CD4-positive, alpha-beta T cell treated with Interleukin-17A for 4 hours (primary cell): ENCODE data around the gene FEZ2.
"Not testable (repeated sequence)": the region's sequence is repeated elsewhere in the genome, so short reads cannot be mapped to it uniquely, and the experiment has no call there.

Experiments
- DNase-seq: peaks from one replicate; pipeline ENCODE4 v3.0.0-alpha.2; 2020; ENCODE audit warnings: mixed read lengths

Gene FEZ2, protein sequence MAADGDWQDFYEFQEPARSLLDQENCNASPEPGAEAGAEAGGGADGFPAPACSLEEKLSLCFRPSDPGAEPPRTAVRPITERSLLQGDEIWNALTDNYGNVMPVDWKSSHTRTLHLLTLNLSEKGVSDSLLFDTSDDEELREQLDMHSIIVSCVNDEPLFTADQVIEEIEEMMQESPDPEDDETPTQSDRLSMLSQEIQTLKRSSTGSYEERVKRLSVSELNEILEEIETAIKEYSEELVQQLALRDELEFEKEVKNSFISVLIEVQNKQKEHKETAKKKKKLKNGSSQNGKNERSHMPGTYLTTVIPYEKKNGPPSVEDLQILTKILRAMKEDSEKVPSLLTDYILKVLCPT

DNA sequence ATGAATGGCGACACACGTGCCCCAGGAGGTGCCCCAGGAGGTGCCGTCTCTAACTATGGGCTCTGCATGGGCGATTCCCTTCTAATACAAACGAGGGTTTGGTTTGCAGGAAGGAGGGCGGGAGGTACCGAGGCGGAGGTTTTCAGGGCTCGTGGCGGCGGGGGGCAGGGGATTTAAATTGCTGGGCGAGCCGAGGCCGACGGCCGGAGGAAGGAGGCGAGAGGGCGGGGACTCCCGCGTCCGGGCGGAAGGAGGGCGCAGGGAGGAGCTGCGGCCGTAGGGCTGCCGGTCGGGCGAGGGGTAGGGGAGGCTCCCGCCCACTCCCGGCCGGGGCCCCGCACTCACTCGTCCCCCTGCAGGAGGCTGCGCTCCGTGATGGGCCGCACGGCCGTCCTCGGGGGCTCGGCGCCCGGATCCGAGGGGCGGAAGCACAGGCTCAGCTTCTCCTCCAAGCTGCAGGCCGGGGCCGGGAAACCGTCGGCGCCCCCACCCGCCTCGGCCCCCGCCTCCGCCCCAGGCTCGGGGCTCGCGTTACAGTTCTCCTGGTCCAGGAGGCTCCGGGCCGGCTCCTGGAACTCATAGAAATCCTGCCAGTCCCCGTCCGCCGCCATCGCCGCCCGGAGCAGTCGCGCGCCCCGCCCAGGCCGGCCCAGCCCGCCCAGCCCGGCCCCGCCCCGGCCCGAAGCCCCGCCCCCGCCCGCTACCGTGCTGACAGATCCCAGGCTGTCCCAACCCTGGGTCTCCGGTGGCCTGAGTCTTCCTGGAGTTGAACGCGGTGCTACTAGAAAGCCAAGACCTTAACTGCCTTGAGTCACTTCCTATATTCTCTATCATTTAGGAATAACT, at the start of gene FEZ2:
FEZ2 (minus strand) TSS at position 637 of the 846 bp plus-strand sequence; CDS start at position 611, 26 bp downstream.
- peak; percentile 77 for DNase-seq

DNA sequence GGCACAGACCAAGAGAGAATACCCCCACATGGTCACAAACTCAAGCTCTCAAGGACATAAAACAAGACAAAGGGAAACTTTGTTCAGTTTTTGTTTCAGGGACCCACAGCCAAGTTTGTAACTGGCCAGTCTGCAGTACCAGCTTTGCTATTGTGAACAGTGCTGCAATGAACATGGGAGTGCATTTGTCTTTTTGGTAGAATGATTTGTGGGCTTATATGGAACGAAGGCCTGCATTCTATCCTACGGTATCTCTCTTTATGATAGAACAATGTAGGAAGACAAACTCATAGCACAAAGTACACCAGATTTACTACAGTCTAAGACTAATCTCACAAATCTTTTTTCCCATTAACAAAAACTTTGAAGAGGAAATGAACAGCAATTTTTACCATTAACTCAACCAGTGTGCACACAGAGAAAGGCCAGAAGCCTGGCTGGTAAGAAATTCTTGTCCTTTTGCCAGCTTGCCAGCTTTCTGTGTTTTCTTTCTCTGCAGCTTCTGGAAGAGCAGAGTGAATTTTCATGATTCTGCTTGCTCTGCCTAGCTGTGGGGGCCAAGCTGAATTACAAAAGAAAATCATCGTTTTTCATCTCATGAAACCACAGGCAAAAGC, 37.1 kb upstream of the FEZ2 start:
- no peak for DNase-seq

DNA sequence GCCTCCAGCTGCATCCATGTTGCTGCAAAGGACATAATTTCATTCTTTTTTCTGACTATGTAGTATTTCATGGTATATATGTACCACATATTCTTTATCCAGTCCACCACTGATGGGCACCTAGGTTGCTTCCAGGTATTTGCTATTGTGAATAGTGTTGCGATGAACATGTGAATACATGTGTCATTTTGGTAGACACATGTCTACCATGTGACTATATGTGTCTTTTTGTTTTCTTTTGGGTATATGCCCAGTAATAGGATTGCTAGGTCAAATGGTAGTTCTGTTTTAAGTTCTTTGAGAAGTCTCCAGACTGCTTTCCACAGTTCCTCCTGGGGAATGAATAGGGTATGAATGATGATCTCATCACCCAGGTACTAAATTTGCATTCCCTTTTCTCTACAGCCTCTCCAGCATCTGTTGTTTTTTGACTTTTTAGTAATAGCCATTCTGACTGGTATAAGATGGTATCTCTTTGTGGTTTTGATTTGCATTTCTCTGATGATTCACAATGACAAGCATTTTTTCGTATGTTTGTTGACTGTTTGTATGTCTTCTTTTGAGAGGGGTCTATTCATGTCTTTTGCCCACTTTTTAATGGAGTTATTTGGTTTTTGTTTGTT, 35.6 kb upstream of the FEZ2 start:
- no peak for DNase-seq

DNA sequence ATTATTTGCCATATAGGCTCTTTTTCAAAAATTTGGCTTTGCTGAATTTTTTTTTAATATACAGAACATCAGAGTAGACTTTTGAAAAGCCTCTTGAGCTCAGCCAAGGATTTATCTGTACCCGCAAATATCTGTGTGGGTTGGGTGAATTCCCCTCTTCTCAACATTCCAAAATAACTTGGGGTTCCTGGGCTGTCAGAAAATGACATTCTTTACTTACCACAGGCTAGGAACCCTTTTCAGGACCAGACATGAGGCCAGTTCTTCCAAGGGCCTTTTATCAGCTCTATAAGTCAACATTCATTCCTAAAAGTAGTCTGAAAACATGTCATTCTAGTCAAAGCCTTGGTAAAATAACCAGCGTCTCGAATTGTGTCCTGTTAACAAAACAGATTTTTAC, 28.8 kb upstream of the FEZ2 start:
- no peak for DNase-seq

DNA sequence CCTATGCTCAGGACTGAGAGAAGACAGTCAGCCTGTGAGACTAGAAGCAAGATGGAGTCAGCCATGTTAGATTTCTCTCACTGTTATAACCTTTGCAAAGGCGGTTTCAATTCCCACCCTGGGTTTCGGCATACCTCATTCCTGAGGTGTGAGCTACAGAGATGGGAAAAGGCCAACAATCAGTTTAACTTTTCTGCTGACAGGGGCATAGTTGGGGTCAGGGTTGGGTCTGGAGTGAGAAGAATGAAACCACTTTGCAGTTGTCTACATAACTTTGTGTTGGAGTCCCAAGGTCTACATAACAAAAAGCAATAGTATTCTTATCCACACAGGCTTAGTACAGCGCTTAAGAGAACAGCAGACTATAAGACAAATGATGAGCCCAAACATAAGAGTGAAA, 28.1 kb upstream of the FEZ2 start:
- DNase-seq: no peak

DNA sequence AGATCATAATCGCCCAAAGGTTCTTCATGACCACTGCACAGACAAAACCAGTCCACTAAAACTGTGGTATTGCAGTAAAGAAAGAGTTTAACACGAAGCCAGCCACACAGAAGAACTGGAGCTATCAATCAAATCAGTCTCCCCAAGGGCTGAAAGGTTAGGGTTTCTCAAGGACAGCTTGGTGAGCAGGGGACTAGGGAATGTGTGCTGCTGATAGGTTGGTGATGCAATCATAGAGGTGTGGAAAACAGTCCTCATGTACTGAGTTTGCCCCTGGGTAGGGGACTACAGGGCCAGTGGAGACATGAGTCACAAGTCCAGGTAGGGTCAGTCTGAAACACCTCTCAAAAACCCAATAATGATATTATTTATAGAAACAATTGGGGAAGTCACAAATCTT, 27.3 kb upstream of the FEZ2 start:
- DNase-seq: no peak

DNA sequence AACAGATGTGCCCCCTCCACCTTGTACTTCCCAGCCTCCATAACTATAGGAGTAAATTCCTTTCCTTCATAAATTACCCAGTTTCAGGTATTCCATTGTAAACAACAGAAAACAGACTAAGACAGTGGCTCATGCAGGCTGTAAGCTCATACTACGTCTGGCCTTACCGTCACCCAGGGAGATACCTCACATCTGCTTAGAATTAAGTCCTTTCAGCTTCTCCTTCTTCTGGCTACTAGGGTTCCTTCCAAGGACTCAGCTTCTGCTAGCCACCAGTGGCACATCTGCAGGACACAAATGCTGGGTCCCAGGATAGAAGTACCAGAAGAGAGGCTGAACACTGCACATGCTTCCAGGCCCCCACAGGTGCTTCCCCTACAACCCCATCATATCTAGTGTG, 22.4 kb upstream of the FEZ2 start:
- no peak for DNase-seq

DNA sequence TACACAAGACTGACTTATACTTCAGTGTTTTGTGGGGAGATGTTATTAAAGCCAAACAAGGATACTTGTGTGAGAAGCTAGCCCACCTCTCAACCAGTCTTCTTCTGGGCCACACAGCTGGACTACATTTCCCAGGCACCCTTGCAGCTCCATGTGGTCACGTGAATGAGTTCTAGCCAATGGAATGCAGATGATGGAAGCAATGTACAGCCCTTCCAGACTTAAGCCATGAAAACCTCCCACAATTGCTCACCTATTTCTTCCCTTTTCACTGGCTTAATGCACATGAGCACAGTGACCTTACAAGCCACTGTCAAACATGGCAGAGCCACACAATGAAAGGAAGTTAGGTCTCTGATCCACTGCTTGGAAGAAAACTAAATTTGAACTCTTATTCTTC, 20.4 kb upstream of the FEZ2 start:
- DNase-seq: peak; percentile 10

DNA sequence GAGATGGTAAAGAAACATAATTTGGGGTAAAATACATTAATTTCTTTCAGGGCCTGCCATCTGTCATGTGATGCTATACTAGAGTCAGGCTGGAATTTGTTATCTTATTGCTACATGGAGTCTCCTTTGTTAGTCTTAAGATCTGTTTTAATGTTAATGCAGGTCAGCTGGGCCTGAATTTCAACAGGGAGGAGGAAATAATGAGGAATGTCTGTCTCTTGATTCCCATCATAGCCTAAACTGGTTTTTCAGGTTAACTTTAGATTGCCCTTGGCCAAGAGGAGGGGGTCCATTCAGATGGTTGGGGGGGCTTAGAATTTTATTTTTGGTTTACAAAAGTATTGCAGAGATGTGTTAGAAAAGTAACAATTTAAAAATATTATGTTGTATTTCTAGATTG, 19.0 kb upstream of the FEZ2 start:
- no peak for DNase-seq

DNA sequence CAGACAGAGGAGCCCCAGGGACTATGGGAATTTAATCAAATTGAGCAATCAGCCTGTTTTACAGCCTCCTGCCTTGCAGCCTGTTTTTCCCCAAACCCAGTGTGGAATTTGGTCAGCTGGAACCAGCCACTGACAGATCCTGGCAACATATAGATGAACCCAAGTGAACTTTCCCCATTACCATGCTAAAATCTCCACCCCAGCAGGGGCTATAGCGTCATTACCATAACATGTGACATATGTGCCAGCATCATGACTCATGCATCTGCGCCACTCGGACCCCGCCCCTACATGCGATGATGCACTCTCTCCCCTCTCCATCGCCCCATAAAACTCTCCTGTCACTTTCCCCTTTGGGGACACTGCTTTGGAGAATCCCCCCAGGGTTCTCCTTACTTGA, 17.3 kb upstream of the FEZ2 start:
- DNase-seq: no peak

DNA sequence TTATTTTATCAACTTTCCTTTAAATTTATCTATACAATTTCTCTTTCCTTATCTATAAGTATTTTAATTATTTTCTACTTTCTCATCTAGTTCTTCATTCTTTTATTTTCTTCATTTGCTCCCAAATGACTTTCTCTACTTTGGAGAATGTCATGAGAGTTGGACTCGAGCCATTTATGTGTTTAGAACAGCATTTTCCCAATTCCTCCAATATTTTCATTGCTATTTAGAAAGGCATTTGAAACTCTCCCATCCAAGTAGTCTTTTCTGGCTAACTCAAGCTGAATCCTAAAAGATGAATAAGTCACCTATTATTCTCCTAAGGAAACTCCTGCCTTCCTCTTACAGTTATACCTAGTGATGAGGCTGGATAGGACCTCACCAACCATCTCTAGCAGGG, 15.8 kb upstream of the FEZ2 start:
- no peak for DNase-seq

DNA sequence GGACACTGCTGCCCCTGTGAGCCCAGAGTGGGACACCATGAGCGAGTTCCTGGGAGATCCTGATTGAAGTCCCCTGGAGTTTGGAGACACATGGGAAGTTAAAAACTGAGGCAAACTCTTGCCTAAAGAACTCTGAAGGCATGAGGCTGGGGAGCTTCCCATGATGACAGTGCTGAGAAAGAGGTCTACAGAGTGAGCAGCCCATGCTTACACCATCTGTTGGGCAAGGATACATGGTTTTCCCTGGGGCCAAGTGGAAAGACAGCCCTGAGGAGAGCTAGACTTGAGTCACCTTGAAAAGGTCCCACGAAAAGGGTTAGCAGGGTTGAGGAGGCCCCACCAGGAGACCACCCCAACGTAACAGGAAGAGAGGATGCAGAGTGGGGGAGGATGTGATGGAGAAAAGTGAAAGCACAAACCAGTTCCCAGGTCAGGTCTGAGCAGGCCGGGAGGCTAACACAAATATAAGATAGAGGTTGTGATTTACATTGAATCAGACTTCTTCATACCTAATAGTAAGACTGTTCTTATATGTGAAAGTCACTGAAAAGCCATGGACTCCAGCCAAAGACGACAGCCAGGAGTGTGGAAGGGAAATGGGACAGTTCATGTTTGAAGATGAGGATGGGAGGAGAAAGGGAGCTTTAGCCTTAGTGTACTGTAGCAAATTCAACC, 13.5 kb upstream of the FEZ2 start:
- DNase-seq: no peak

DNA sequence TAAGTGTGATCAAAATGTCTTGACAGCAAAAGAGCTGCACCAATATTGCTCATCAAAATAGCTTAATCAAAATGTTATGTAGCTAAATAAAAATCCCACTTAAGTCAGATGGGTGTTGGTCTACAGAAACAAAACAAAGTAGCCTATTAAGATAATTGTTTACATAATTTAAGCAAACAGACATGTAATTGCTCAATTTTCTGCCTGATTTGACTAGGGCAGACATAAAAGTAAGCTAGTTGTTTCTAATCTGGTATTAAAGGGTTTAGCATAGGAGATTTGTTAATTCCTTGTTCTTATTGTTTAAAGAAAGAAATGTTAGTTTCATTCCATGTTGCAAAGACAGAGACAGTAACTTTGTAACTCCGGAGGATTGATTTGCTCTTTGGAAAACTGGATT, 11.5 kb upstream of the FEZ2 start:
- DNase-seq: no peak

DNA sequence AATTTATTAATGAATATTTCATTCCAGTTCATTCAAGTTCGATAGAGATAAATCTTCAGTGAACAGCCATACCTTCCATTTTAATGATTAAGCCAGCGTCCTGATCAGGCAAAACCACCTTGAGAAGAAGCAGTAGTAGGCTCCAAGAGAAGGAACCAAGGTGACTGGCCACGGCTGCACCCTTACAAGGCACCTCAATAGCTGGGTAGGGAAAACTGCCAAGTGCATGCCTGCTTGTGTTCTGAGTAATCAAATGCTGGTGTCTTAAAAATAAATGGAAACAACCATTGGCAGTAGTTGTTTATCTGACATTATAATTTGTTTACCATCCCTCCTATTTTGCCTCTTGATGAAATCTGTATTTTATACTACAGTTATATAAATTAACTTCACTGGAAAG, 10.0 kb upstream of the FEZ2 start:
- DNase-seq: no peak

DNA sequence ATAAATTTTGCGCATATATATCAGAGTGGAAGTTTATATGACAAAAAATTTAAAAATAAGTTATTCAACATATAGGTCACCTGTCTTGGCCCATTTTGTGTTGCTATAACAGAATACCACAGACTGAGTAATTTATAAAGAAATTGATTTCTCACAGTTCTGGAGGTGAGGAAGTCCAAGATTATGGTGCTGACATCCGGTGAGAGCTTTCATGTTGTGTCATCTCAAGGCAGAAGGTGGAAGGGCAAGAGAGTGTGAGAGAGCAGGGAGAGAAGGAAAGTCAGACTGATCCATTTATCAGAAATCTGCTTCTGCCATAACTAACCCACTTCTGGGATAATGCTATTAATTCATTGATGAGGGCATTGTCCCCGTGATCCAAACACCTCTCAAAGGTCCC, 9.0 kb upstream of the FEZ2 start:
- DNase-seq: no peak

DNA sequence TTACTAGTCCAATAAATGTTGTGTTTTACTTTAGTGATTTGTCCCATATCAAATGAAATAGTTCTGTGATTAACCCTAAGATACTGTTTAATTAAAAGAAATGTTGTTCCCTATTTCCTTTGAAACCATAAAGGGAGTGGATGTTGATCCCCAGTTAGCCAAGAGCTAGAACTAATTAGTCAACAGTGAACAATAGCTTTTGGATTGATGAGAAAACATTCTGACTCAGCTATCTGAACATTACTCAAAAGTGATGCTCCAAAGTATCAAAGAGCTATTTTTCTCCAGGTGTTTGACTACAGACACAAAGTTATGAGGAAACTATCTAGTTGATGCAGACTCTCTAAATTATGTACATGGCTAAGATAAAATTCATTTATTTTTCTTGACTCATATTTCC, 7.3 kb upstream of the FEZ2 start:
- no peak for DNase-seq

DNA sequence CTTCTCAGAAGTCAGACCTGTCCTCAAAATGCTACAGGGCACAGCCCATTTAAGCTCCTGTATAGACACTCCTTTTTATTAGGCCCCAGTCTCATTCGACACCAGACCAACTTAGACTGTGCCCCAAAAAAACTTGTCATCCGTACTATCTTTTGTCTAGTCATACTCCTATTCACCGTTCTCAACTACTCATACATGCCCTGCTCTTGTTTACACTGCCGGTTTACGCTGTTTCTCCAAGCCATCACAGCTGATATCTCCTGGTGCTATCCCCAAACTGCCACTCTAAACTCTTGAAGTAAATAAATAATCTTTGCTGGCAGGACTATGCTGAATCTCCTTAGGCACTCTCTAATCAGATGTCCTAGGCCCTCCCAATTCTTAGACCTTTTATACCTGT, 5.7 kb upstream of the FEZ2 start:
- DNase-seq: not testable (repeated sequence)

DNA sequence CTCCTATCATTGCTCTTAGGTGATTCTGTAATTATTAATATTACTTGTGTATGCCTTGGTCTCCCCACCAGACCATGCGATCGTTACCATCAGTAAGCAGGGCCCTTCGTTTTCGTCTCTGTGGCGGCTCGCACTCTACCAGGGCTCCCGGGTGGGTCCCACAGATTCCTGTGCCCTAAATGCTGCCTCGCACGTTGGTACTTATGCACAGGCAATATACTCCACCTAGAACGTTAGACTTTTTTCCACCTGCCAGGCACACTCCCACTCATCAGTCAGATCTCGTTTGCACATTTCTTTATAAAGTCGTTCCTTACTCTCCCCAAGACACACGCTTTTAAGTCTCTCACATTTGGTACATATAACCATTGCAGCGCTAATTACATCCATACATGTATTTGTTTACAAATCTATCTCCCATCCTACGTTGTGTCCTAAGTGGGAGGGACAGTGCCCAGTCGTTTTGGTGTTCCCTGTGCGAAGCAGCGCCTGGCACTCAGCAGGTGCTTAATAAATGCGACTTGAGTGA, 901 bp downstream of the FEZ2 start:
- no peak for DNase-seq

DNA sequence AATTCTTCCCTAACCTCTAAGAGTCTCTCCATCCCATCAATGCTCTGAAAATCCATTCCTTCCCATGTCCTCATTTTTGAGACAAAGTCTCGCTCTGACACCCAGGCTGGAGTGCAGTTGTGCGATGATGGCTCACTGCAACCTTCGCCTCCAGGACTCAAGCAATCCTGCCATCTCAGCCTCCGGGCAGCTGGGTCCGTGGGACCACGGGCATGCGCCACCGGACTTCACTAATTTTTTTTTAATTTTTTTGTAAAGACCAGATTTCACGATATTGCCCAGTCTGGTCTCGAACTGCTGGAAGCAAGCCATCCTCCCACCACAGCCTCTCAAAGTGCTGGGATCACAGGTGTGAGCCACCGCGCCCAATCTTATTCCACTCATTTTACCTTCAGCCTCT, 1.6 kb downstream of the FEZ2 start:
- DNase-seq: no peak

DNA sequence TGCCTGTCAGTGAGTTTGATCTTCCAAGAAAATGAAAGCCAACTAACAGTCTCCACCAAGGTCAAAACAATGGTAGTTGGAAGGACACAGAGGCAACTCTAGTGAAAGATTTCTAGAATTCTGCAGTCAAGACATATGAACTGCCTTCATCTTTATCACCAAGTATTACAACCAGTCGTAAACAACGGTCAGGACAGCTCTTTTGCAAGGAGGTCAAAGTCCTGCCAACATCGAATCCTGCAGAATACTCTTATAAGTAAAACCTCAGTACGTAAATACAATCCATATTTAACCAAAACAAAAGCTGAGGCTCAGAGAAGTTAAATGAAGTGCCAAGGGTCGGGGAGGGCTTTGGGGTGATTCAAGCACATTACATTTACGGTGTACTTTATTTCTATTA, 3.1 kb downstream of the FEZ2 start:
- DNase-seq: no peak

DNA sequence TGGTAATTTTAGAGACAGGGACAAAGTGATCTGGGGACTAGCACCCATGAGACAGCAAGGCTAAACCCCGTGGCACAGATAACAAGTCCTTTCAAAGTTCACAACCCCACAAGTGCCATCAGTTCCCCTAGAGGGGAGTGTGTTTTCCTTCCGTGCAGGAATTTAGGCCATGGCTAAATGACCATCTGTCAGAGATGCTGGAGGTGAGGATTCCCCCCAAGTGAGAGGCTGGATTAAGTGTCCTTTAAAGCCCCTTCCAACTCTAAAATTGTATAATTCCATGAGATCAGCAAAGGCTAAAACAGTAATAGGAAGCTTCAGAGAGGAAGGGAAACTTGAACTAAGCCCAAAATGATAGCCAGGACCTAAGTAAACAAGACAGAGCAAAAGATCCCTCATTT, 8.7 kb downstream of the FEZ2 start:
- no peak for DNase-seq

DNA sequence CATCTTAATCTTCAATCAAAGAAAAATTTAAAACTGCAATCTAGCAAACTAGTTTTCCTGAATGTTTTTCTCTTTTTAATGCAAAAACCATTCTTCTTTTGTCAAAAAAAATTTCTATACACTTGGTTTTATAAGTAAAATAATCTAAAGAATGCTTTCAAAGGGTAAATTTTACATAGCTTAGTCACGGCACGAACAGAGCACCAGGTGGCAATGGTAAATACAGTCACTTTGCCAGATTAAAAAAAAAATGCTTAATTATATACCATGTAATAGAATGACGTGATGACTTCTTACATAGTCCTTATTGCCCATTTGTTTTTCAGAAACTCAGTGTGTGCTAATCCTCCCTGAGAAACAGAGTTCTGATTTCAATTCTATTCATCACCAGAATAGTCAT, 10.4 kb downstream of the FEZ2 start:
- DNase-seq: no peak

DNA sequence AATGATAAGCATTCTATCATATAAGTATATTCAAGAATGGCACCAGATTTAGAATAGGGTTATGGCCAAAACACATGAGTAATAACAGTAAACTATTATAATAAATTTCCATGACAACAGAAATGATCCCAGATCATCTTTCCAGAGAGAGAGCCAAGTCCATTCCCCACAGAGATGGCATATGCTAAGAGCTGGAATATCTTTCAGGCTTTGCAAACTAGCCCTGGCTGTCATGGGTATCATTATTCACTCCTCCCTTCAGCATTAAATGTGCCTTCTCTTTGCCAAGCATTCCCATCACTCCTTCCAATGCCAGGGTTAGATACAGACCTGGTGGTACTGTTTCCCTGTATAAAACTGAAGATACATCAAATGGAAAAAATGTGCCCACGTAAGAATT, 10.9 kb downstream of the FEZ2 start:
- no peak for DNase-seq
